DMS 273 treated with DMSO at 0.1 percent for 48 hours (cell line): Measurements from ENCODE around the gene TMEM42.

Experiments
- DNase-seq: peaks from one replicate; lab custom pipeline; 2025; lab: John Stamatoyannopoulos, UW

The TMEM42 gene

GRCh38 chr3:44874308-44874707, 12.6 kb downstream of the TMEM42 start, which contains the start of gene TGM4:
Gene TGM4 (plus strand): TSS chr3:44874608. CDS start chr3:44874679, 71 bp downstream.
- no peak for DNase-seq

- DNase-seq = no peak
Measured at GRCh38 chr3:44875596-44875995, 13.9 kb downstream of the TMEM42 start.

- DNase-seq = no peak
Measured at GRCh38 chr3:44877333-44877732, 15.6 kb downstream of the TMEM42 start.

- DNase-seq = no peak
Measured at GRCh38 chr3:44880284-44880683, 18.6 kb downstream of the TMEM42 start.

GRCh38 chr3:44883213-44883955, 21.7 kb downstream of the TMEM42 start:
- no peak for DNase-seq

GRCh38 chr3:44883999-44884431, 22.3 kb downstream of the TMEM42 start:
- DNase-seq = peak; percentile 7

GRCh38 chr3:44885618-44886017, 23.9 kb downstream of the TMEM42 start:
- DNase-seq = no peak

GRCh38 chr3:44886561-44886960, 24.8 kb downstream of the TMEM42 start:
- DNase-seq = no peak

GRCh38 chr3:44887101-44887500, 25.4 kb downstream of the TMEM42 start:
- DNase-seq = no peak

- DNase-seq = no peak
Measured at GRCh38 chr3:44890258-44890657, 28.5 kb downstream of the TMEM42 start.

GRCh38 chr3:44890852-44891251, 29.1 kb downstream of the TMEM42 start:
- DNase-seq = no peak

- DNase-seq = no peak
Measured at GRCh38 chr3:44892689-44893088, 31.0 kb downstream of the TMEM42 start.

- DNase-seq = no peak
Measured at GRCh38 chr3:44893097-44893496, 31.4 kb downstream of the TMEM42 start.

GRCh38 chr3:44894485-44894884, 32.8 kb downstream of the TMEM42 start:
- no peak for DNase-seq

GRCh38 chr3:44896440-44896839, 34.7 kb downstream of the TMEM42 start:
- DNase-seq = no peak

GRCh38 chr3:44899683-44900367, 38.1 kb downstream of the TMEM42 start:
- DNase-seq = no peak

- no peak for DNase-seq
Measured at GRCh38 chr3:44902628-44903027, 40.9 kb downstream of the TMEM42 start.

GRCh38 chr3:44903314-44903713, 41.6 kb downstream of the TMEM42 start:
- DNase-seq = no peak

GRCh38 chr3:44903751-44904150, 42.0 kb downstream of the TMEM42 start:
- DNase-seq = no peak

- no peak for DNase-seq
Measured at GRCh38 chr3:44905446-44906157, 43.9 kb downstream of the TMEM42 start.

GRCh38 chr3:44906997-44907396, 45.3 kb downstream of the TMEM42 start:
- no peak for DNase-seq

GRCh38 chr3:44907612-44908011, 45.9 kb downstream of the TMEM42 start:
- no peak for DNase-seq

GRCh38 chr3:44909063-44909462, 47.4 kb downstream of the TMEM42 start:
- DNase-seq = no peak
